Measurements from ENCODE around the gene SGCB.
A peak's percentile ranks its signal among the peaks of the same experiment; 100 is the strongest.
"Not testable (repeated sequence)": the region's sequence is repeated elsewhere in the genome, so short reads cannot be mapped to it uniquely, and the experiment has no call there.

SGCB gene, protein sequence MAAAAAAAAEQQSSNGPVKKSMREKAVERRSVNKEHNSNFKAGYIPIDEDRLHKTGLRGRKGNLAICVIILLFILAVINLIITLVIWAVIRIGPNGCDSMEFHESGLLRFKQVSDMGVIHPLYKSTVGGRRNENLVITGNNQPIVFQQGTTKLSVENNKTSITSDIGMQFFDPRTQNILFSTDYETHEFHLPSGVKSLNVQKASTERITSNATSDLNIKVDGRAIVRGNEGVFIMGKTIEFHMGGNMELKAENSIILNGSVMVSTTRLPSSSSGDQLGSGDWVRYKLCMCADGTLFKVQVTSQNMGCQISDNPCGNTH

DNA sequence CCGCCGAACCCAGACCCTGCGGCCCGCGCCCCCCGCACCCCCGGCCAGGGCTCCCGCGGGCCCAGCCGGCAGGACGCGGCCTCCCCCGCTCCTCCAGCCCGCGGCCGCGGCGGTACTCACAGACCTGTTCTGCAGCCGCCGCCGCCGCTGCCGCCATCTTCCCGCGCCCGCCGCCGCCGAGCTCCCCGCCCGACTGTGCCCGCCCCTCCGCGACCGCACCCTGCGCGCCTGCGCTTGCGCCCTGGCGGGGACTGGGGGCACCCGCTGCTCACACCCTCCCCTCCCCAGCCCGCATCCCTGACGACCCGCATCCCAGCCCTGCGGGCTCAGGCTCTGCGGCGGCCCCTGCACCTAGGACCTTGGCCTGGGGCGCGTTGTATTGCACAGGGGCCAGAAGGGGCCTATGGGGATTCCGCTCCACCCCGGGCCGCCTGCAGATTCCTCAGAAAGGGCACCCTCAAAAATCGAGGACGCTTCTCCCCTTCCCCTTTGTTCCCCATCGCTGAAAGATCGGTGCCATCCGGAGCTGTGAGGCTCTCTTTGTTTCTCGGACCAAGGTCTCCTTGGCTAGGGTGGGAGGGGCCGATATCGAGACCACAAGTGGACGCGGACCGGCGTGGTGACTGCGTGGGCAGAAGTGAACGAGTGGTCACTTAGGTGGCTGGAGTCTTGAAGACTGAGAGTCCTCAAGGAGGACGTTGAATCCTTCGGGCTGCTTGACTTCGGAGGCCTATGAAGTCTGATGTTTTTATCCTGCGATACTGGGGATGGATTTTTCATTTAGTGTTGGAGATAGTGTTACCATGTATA is at the start of gene SGCB:
Gene SGCB, minus strand, starts transcription at position 197 of the 810 bp plus-strand sequence. Its CDS starts 40 bp downstream, at position 157.
- DNase-seq, result peak; percentile 61

DNA sequence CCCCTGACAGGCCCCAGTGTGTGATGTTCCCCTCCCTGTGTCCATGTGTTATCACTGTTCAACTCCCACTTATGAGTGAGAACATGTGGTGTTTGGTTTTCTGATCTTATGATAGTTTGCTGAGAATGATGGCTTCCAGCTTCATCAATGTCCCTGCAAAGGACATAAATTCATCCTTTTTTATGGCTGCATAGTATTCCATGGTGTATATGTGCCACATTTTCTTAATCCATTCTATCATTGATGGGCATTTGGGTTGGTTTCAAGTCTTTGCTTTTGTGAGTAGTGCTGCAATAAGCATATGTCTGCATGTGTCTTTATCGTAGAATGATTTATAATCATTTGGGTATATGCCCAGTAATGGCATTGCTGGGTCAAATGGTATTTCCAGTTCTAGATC is 48.3 kb upstream of the SGCB start:
- DNase-seq, result not testable (repeated sequence)

DNA sequence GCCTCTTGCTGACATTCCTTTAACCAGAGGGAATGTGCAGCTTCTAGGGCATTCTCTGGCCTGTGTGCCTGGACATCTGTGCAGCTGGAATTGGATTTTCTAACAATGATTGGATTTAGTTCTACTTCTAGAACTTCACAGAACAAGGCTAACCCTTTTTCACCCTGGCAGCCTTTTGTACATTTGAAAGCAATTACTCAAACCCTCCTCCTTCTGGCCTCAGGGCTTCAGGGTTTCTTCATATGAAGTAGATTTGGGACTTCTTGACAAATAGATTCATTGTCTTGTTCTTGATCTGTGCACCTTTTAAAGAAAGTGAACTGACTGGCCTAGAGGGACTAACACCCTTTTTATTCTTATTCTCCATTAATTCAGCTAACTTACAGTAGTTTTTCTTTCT is 43.1 kb upstream of the SGCB start:
- DNase-seq, result no peak

DNA sequence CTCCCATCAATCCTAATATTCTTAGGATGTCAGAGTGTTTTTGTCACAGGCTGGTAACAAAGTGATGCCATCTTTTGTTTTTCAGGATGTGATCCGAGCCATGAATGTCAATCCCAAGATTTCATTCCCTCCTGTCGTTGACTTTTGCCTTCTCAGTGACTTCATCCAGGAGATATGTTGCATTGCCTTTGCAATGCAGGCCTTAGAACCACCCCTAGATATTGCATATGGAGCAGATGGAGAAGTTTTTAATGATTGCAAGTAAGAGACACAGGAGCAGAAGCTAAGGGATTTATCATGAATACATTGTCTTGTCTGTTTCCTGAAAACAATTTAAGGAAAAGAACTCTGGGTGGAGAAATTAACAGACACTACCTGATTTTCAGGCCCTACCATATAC is 41.6 kb upstream of the SGCB start:
- no peak for DNase-seq

DNA sequence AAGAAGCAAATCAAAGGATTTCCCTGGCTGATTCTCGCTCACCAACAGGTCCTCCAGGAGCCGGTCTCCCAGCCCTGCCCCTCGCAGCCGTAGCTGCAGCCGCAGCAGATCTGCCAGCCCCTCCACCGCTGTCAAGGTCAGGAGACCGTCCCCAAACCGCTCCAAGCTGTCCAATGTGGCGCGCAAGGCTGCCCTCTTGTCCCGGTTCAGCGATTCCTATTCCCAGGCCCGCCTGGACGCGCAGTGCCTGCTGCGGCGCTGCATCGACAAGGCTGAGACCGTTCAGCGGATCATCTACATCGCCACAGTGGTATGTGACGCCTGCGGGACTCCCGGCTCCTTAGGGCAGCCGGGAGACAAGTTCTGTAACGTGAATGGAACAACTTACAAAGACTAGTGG is 38.6 kb upstream of the SGCB start:
- no peak for DNase-seq

DNA sequence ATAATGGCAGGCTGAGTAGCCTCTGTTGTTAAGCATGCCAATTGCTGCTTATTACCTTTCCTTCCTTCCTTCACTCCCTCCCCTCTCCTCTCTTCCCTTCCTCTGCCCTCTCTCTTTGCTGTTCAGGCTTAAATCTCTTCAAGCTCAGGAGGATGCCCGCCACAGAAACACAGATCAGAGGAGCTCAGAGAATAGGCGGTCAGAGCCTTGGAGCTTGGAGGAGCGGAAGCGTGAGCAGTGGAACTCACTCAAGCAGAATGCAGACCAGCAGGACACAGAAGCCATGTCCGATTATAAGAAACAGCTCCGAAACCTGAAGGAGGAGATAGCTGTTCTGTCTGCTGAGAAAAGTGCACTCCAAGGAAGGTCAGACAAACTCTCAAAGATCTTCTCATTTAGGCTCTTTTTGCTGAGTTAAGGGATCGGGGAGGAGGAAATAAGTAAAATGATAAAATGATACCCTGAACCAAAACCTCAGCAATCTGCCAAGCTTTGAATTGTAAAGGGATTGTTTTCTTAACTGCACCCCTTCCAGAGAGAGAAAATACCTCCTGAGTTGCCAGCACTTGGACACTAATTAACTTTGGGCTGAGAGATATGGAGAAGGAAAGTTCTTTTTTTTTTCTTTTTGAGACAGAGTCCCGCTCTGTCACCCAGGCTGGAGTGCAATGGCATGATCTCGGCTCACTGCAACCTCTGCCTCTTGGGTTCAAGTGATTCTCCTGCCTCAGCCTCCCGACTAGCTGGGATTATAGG is 33.9 kb upstream of the SGCB start:
- DNase-seq, result no peak

DNA sequence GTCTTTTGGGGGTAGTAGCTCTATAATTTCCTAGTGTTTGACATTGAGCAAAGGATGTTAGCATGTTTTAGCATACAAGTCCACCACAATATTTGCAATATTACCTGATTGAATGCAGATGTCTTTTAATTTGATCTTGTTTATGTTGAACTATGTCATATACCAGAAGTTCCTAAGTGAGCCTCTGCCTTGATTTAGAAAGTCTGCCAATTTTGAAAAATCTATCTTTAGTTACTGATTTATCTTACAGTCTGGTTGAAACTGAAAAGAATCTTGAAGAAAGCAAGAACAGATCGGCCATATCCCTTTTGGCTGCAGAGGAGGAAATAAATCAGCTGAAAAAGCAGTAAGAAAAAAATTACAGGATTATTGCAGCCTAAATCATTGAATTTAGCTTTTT is 31.5 kb upstream of the SGCB start:
- DNase-seq, result no peak

DNA sequence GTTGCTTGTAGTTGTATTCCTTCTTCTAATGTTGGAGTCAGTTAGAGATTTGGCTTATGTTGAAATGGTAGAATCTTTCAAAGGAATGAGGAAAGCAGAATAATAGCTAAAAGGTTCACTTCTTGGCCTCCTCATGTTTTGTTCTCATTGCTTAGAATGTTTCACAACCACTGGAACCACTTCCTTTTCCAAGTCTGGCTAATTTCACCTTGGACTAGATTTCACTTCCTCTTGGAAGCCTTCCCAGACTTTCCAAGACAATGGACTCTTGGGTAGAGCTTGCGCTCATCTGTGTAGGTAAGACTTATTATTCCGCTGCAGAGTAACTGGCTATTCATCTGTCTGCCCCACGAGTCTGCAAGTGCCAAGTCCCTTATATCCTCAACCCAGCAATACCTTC is 21.3 kb upstream of the SGCB start:
- DNase-seq, result no peak

DNA sequence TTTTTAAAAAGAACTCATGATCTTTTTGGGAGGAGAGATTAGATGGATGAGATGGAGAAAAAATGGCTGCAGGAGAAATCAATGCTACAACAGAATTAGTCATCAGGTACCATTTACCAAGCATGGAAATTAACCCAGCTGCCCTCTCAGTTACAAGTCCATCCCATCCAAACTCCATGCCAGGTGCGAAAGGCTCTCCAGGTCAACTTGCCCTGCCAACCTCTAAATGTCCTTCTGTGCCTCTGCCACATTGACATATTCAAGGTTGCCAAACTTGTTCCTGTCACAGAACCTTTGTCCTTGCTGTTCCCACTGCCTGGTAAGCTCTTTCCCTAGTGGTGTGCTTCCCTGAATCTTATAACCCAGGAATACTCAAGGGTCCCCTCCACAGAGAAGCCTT is 20.2 kb upstream of the SGCB start:
- DNase-seq, result no peak

DNA sequence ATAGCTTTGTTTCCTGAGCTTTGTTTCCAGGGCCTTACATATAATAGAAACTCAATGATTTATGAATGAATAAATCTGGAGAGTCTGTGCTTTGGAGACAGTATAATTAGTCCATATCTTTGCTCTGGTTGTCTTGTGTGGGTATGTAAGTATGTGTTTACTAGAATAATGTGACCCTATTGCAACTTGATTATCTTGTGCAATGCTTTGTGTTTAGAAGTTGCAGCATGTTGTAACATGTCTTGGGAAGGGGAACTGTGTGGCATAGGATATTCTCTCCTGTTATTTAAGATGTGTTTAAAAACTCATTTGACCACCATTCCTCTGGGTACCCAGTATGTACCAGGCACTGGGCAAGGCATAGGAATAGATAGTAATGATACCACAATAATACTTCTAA is 19.1 kb upstream of the SGCB start:
- DNase-seq, result no peak

DNA sequence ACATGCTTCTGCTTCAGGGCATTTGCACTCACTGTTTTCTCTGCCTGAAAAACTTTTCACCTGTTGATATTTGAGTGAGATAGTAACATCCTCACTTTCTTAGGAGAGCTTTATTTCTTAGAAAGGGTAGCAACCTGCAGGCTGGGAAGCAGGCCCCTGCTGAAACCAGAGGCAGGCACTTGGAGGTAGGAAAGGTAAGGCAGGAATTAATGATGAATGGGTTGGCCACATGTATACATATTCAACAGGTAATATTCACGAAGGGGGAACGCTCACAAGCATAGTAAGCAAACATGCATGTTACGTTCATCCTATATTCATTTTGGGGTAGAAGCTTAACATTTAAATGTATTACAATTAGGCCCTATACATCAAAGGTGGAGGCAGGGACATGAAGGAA is 16.2 kb upstream of the SGCB start:
- DNase-seq, result no peak

DNA sequence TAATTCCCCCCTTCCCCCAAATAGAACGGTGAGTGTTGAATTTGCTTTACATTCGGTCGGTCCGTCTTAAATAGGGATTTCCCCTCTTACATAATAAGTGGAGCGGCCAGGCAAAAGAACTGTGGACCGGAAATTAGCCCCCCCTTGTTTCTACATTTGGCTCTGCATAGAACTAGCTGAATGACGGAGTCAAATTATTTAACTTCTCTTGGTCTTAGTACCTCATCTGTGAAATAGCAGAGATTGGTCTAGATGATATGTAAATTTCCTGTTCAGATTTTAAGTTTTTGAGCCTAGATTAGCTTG is 14.3 kb upstream of the SGCB start:
- no peak for DNase-seq

DNA sequence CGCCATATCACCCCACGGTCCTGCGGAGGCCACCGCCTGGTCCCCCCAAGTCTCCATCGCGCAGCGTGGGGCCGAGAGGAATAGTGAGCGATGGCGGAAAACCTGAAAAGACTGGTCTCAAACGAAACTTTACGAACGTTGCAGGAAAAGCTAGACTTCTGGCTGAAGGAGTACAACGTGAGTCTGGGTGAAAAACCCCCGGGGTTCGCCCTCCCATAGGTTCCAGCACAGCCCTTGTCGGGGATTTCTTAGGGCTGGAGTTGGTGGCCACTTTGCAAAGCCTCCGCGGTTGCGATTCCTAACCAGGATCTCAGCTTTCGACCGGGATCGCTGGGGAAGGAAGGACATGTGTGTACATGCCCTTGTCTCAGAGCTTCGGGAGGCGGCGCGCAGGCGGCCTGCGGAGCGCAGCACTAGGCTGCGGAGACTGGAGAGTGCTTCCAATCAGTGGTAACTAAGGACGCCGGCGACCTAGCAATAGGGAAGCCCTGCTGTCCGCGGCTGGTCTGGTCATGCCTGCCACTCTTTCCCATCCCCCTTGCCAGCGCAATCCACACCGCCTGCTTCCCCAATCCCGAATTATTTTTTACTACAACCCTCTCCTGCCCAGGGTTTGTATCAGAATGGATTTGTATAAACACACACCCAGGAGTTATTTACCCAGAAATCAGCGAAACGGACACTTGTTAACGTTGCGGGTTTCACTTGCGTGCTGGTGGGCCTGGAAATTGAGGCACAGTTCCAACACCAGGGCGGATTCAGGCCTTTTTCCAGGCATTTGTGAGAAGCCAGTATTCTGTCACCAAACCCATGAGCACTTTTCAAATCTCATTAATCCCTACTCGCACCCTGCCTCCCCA is 13.7 kb upstream of the SGCB start:
- no peak for DNase-seq

DNA sequence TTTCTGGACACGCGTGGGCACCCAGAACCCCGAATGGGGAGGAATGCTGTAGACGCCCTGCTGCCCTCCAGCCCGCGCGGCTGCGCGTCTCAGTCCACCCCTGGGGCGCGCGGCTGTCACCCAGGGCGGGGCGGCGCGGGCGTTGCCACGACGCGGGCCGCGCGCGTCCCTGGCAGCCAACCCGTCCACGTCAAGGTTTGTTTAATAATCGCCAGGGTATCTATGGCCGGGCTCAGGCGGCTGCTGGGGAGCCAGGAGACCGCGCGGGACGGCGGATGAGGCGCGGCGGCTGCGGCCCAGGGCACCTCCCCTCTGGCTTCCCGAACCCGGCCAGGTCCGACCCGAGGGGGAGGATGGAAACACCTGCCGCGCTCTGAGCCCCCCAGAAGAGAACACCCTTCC is 13.1 kb upstream of the SGCB start, which contains the start of gene SPATA18:
Gene SPATA18, plus strand, starts transcription at position 92 of the 402 bp plus-strand sequence. CDS start 401 bp downstream, outside the sequence.
- DNase-seq, result no peak

DNA sequence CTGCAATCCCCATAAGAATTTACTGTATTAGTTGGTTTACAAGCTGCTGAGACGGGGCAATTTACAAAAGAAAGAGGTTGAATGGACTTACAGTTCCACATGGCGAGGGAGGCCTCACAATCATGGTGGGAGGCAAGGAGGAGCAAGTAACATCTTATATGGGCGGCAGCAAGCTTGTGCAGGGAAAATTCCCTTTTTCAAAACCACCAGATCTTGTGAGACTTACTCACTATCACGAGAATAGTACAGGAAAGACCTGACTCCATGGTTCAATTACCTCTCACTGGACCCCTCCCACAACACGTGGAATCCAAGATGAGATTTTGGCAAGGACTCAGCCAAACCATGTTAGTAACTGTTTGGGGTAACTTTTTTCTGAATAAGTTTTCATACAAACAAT is 11.2 kb upstream of the SGCB start:
- no peak for DNase-seq

DNA sequence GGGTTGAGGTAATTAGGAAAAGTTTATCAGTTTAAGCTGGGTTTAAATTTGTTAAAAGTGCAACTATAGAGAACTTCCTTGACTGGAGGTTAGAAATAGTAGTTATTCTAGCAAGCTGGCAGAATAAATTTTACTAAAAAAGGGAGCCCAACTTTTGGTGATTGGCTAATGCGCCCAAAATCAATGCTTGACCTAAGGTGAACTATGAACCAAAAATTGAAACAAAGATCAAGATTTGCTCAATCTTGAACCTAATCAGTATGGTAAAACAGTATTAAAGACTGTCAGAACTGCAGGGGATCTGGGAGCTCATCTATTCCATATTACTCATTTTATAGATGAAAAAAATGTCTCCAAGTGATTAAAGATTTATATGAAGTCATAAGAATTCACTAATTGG is 6.9 kb upstream of the SGCB start:
- DNase-seq, result no peak

DNA sequence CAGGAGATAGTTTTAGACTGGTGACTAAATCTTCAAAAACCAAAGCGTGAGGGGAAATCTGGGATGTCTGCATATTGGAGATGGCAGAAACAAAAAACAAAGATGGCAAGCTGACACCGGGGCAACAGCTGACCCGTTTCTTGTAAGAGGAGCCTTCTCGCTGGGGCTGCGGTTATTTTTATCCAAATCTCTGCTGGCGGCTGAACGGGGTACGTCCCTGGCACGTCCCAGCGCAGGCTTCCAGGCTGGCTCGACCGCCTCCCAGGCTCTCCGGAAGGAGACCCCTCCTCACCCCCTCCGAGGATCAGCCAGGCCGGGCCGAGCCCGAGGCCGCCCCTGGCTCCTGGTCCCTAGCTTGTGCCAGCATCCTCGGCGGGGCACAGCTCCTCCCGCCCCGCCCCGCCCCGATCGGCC is 403 bp downstream of the SGCB start:
- DNase-seq, result no peak

DNA sequence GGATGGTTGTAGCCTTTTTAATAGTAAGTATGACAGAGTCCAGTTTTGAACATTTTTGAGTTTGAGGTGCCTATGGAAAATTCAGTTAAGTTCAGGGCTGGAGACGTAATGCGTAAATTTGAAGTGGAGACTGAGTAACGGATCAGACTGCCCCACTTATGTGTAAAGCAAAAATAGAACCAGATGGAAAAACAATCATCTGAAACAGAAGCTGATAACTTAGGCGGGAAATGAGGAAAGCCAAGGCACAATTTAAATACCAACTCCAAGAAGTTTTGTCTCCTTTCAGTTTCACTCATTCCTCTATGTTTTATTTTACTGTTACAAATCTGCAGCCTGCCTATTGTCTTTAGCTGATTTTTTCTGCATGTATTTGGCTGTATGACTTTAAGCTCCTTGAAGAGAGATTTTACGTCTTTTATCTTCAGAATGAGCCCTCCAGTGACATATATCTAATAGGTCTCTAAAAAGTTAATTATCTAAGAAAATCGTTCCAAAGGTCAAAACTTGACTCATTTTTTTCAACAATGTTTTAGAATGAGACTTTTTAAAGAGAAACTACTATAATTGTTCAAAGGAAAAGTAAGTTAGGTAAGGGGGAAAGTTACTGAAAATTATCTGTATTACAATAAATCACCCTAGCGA is 1.1 kb downstream of the SGCB start:
- no peak for DNase-seq

DNA sequence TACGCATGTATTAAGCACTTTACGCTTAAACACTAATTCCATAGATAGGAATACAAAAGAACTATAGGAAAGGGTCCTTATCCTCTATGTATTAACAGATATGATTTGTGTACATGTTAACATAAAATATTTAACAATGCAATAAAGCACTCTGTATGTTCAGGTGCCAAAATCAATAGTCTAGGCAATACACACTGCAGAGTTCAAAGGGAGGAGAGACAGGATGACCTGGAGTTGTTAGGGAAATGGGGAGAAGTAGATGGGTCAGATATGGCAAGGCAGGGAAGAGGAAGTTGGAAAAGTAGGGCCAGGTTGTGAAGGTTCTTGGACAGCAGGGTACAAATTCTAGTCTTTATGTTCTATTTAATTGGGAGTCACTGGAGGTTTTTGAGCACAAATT is 2.9 kb downstream of the SGCB start:
- no peak for DNase-seq

DNA sequence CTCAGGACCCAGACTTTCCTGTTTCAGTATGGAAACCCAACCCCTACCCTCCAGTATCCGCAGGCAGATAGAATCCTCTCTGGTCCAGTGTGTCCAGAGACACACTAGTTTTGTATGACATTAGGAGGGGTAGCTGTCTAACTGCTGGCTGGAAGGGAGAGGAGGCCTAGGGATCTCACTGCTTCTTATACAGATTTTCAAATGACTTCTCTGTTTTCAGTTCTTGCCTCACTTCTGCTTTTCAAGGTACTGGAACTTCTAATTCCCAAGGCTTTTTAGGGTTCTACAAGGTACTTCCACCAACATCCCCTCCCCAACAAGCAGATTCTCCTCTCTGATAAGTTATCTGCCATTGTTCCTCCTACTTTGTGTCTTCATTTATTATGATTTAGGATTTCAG is 6.1 kb downstream of the SGCB start:
- no peak for DNase-seq

DNA sequence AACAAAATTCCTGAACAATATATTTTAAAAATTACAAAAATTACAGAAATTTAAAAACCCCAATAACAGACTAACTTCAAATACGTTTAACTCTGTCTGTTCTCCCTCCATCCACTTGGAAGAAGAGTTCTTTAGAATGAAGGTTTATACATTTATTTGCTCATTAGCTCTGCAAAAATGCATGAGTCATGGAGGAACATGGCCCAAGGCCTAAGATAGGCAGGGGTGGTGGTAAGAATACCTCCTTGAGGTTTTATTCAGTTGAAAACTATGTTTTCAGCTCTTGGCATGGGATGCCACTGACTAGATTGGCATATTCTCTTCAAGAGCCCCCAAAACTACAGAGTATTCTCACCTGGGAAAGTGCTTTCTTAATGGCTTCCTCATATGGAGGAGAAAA is 9.1 kb downstream of the SGCB start:
- DNase-seq, result no peak

DNA sequence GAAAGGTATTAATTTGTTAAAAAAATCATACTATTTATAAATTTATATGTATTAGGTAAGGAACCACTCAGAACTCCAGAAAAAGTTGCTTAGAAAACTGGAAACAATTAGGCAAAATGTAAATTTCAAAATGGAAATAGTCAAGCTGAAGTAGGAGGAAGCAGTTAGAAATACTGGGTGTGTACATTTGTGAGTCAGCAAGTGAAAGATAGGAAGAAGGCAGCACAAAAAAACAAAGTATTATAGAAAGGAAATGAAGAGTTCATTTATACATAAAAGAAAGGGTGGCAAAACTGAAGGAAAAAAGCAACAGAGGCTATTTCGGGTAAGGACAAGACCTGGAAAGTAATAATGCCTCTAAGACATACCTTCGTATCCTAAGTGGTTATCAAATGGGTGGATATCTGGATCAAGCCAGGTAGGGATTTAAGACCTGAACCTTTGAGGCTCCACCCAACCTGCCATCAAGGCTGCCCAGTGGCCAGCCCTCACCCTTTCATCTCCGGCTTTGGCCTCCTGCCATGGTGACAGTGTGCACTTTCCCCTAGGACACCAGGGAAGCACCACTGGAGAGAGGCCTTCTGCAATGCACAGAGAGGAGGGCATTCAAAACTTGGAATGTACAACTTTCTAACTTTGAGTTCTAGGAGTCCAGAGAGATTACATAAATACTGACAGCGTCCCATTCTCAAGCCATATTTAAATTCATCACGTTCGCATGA is 18.0 kb downstream of the SGCB start, which contains the start of gene LRRC66:
Gene LRRC66, minus strand, starts transcription at position 428 of the 722 bp plus-strand sequence. CDS start 2,750 bp downstream, outside the sequence.
- no peak for DNase-seq
